ENCODE data around the gene DR1.
"Not testable (repeated sequence)": the region's sequence is repeated elsewhere in the genome, so short reads cannot be mapped to it uniquely, and the experiment has no call there.

DR1 gene

DNA sequence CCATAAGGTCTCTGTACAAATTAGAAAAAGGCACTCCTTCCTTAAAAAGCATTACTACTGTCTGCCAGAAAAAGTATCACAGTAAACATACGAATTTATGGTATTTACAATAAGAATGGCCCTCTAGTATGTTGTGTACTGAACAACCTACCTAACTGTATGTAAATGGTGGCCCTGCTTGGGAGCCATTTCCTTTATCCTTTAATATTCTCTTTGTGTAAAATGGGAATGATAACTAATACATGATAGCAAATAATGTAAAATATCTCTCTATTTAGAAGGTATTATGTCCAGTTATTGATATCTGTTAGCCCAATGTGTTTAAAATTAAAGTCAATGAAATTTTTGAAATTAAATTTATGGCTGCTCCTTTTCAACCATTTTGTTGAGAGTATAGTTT, 5.2 kb downstream of the DR1 start:
- peaks cover 11 to 21% of the 10 kb centered on the region in 2 donors for H3K36me3 ChIP-seq (ENCODE audit: control insufficient read depth in 1 of 2, insufficient read depth in 2 of 2, low read length in 2 of 2)
- no peak overlapping the region for H3K9ac ChIP-seq (ENCODE audit: low read depth in 1 of 2, low read length in 2 of 2)
- peaks cover 14 to 23% of the 10 kb centered on the region in 2 donors for H3K4me1 ChIP-seq (ENCODE audit: control insufficient read depth in 1 of 2, insufficient read depth in 2 of 2, low read length in 2 of 2)
- no peaks in the 10 kb centered on the region for H3K27me3 ChIP-seq (ENCODE audit: control insufficient read depth in 1 of 2, insufficient read depth in 2 of 2, low read length in 2 of 2)
- H3K9me3 ChIP-seq (ENCODE audit: control insufficient read depth in 1 of 2, low read length in 2 of 2): no peaks in the 10 kb centered on the region
- H3K27ac ChIP-seq (ENCODE audit: low read depth, low read length): no peak overlapping the region
- H3K4me3 ChIP-seq (ENCODE audit: low read depth in 1 of 2, low read length in 2 of 2): no peak overlapping the region

DNA sequence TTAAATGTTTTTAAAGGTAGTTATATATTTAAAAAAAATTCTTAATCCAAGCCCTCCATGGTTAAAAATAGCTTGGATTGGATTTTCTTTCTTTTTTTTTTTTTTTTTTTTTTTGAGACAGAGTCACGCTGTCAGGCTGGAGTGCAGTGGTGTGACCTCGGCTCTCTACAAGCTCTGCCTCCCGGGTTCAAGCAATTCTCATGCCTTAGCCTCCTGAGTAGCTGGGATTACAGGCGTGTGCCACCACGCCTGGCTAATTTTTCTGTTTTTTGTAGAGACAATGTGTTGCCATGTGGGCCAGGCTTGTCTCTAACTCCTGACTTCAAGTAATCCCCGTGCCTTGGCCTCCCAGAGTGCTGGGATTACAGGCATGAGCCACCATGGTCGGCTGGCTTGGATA, 5.6 kb downstream of the DR1 start:
- Histone ChIP-seq H3K36me3 (ENCODE audit: control insufficient read depth in 1 of 2, insufficient read depth in 2 of 2, low read length in 2 of 2) (peaks cover 11 to 26% of the 10 kb centered on the region in 2 donors), H3K4me1 (ENCODE audit: control insufficient read depth in 1 of 2, insufficient read depth in 2 of 2, low read length in 2 of 2) (peaks cover 14 to 23% of the 10 kb centered on the region in 2 donors)
- H3K27ac ChIP-seq (ENCODE audit: low read depth, low read length); H3K9me3 ChIP-seq (ENCODE audit: control insufficient read depth in 1 of 2, low read length in 2 of 2); H3K9ac ChIP-seq (ENCODE audit: low read depth in 1 of 2, low read length in 2 of 2); H3K4me3 ChIP-seq (ENCODE audit: low read depth in 1 of 2, low read length in 2 of 2); H3K27me3 ChIP-seq (ENCODE audit: control insufficient read depth in 1 of 2, insufficient read depth in 2 of 2, low read length in 2 of 2): not testable (repeated sequence)

DNA sequence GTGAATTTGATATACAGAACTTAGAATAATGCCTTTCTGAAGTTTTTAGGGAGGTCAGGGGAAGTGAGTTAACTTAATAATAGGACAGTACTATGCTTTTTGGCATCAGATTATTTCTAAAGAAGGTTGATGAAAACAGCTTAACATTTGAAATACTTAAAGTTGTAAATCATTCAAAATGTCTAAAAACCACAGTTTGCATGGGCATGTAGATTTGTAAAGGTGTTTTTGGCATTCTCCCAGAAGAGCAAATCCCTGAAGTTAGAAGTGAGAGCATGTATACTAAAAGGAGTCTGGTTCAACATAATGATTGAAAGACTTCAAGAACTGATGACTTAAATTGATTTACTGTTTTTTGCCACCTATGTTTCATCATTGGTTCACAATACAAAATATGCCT, 6.7 kb downstream of the DR1 start:
- Histone ChIP-seq H3K27me3 (ENCODE audit: control insufficient read depth in 1 of 2, insufficient read depth in 2 of 2, low read length in 2 of 2) (no peaks in the 10 kb centered on the region), H3K27ac (ENCODE audit: low read depth, low read length) (no peak overlapping the region), H3K9ac (ENCODE audit: low read depth in 1 of 2, low read length in 2 of 2) (no peak overlapping the region), H3K36me3 (ENCODE audit: control insufficient read depth in 1 of 2, insufficient read depth in 2 of 2, low read length in 2 of 2) (peaks cover 11 to 27% of the 10 kb centered on the region in 2 donors), H3K4me1 (ENCODE audit: control insufficient read depth in 1 of 2, insufficient read depth in 2 of 2, low read length in 2 of 2) (peaks cover 14 to 23% of the 10 kb centered on the region in 2 donors), H3K4me3 (ENCODE audit: low read depth in 1 of 2, low read length in 2 of 2) (no peak overlapping the region), H3K9me3 (ENCODE audit: control insufficient read depth in 1 of 2, low read length in 2 of 2) (no peaks in the 10 kb centered on the region)

DNA sequence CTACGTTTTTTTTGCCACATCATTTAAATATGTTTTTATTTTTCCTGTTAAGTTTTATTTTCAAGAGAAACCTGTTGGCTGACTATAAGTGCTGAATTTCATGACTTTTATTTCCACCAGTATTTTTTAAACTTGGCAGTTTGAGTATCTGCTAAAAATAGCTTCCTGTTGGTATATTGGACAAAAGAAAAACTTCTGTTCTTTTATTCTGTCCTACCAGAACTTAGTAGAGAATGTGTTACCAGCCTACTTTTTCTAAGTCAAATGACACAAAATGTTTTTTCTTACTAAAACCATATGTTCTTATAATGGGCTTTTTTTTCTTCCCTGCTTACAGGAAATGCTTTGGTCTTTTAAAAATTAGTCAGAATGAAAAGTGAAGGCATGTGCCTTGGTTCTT, 7.6 kb downstream of the DR1 start:
- H3K9ac ChIP-seq (ENCODE audit: low read depth in 1 of 2, low read length in 2 of 2): no peak overlapping the region
- no peak overlapping the region for H3K27ac ChIP-seq (ENCODE audit: low read depth, low read length)
- no peaks in the 10 kb centered on the region for H3K9me3 ChIP-seq (ENCODE audit: control insufficient read depth in 1 of 2, low read length in 2 of 2)
- no peaks in the 10 kb centered on the region for H3K27me3 ChIP-seq (ENCODE audit: control insufficient read depth in 1 of 2, insufficient read depth in 2 of 2, low read length in 2 of 2)
- no peak overlapping the region for H3K4me3 ChIP-seq (ENCODE audit: low read depth in 1 of 2, low read length in 2 of 2)
- peaks cover 19 to 23% of the 10 kb centered on the region in 2 donors for H3K4me1 ChIP-seq (ENCODE audit: control insufficient read depth in 1 of 2, insufficient read depth in 2 of 2, low read length in 2 of 2)
- peaks cover 12 to 35% of the 10 kb centered on the region in 2 donors for H3K36me3 ChIP-seq (ENCODE audit: control insufficient read depth in 1 of 2, insufficient read depth in 2 of 2, low read length in 2 of 2)

- Histone ChIP-seq H3K36me3 (ENCODE audit: control insufficient read depth in 1 of 2, insufficient read depth in 2 of 2, low read length in 2 of 2) (peaks cover 17 to 45% of the 10 kb centered on the region in 2 donors), H3K9me3 (ENCODE audit: control insufficient read depth in 1 of 2, low read length in 2 of 2) (no peaks in the 10 kb centered on the region), H3K27ac (ENCODE audit: low read depth, low read length) (no peak overlapping the region), H3K27me3 (ENCODE audit: control insufficient read depth in 1 of 2, insufficient read depth in 2 of 2, low read length in 2 of 2) (no peaks in the 10 kb centered on the region), H3K9ac (ENCODE audit: low read depth in 1 of 2, low read length in 2 of 2) (no peak overlapping the region), H3K4me3 (ENCODE audit: low read depth in 1 of 2, low read length in 2 of 2) (no peak overlapping the region), H3K4me1 (ENCODE audit: control insufficient read depth in 1 of 2, insufficient read depth in 2 of 2, low read length in 2 of 2) (peaks cover 12 to 23% of the 10 kb centered on the region in 2 donors)
Measured at GRCh38 chr1:93354749-93355148, 9.0 kb downstream of the DR1 start.

- Histone ChIP-seq H3K27ac (ENCODE audit: low read depth, low read length) (no peak overlapping the region), H3K9me3 (ENCODE audit: control insufficient read depth in 1 of 2, low read length in 2 of 2) (no peaks in the 10 kb centered on the region), H3K4me3 (ENCODE audit: low read depth in 1 of 2, low read length in 2 of 2) (no peak overlapping the region), H3K4me1 (ENCODE audit: control insufficient read depth in 1 of 2, insufficient read depth in 2 of 2, low read length in 2 of 2) (peaks cover 6 to 20% of the 10 kb centered on the region in 2 donors), H3K27me3 (ENCODE audit: control insufficient read depth in 1 of 2, insufficient read depth in 2 of 2, low read length in 2 of 2) (no peaks in the 10 kb centered on the region), H3K36me3 (ENCODE audit: control insufficient read depth in 1 of 2, insufficient read depth in 2 of 2, low read length in 2 of 2) (peaks cover 17 to 42% of the 10 kb centered on the region in 2 donors), H3K9ac (ENCODE audit: low read depth in 1 of 2, low read length in 2 of 2) (no peak overlapping the region)
Measured at GRCh38 chr1:93357242-93357641, 11.5 kb downstream of the DR1 start.

DNA sequence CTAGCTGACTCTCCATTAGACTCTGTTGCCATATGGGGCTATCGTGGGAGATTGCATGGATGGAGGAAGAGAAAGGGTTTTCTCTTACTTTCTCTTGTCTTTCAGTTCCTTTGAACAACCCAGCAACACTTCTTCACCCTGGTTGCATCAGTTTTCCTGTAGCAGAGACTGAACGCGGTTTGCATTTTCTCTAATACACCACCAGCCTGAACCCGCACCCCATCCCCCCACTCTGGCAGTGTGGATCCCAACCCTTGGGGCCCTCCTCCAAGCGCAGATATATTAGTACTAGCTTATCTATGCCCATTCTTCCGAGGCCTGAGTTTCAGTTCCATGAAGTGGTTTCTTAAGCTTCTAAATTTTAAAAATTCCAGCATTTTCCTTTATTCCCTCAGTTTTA, 12.6 kb downstream of the DR1 start:
- Histone ChIP-seq H3K4me3 (ENCODE audit: low read depth in 1 of 2, low read length in 2 of 2) (no peak overlapping the region), H3K9ac (ENCODE audit: low read depth in 1 of 2, low read length in 2 of 2) (no peak overlapping the region), H3K36me3 (ENCODE audit: control insufficient read depth in 1 of 2, insufficient read depth in 2 of 2, low read length in 2 of 2) (peaks cover 17 to 43% of the 10 kb centered on the region in 2 donors), H3K27me3 (ENCODE audit: control insufficient read depth in 1 of 2, insufficient read depth in 2 of 2, low read length in 2 of 2) (no peaks in the 10 kb centered on the region), H3K9me3 (ENCODE audit: control insufficient read depth in 1 of 2, low read length in 2 of 2) (no peaks in the 10 kb centered on the region), H3K27ac (ENCODE audit: low read depth, low read length) (no peak overlapping the region), H3K4me1 (ENCODE audit: control insufficient read depth in 1 of 2, insufficient read depth in 2 of 2, low read length in 2 of 2) (peaks cover 12 to 25% of the 10 kb centered on the region in 2 donors)

- Histone ChIP-seq H3K27me3 (ENCODE audit: control insufficient read depth in 1 of 2, insufficient read depth in 2 of 2, low read length in 2 of 2) (no peaks in the 10 kb centered on the region), H3K4me3 (ENCODE audit: low read depth in 1 of 2, low read length in 2 of 2) (no peak overlapping the region), H3K4me1 (ENCODE audit: control insufficient read depth in 1 of 2, insufficient read depth in 2 of 2, low read length in 2 of 2) (peaks cover 16 to 29% of the 10 kb centered on the region in 2 donors), H3K9ac (ENCODE audit: low read depth in 1 of 2, low read length in 2 of 2) (no peak overlapping the region), H3K9me3 (ENCODE audit: control insufficient read depth in 1 of 2, low read length in 2 of 2) (no peaks in the 10 kb centered on the region), H3K27ac (ENCODE audit: low read depth, low read length) (no peak overlapping the region), H3K36me3 (ENCODE audit: control insufficient read depth in 1 of 2, insufficient read depth in 2 of 2, low read length in 2 of 2) (peaks cover 16 to 36% of the 10 kb centered on the region in 2 donors)
Measured at GRCh38 chr1:93360111-93360510, 14.4 kb downstream of the DR1 start.

- Histone ChIP-seq H3K36me3 (ENCODE audit: control insufficient read depth in 1 of 2, insufficient read depth in 2 of 2, low read length in 2 of 2) (peaks cover 11 to 35% of the 10 kb centered on the region in 2 donors), H3K9ac (ENCODE audit: low read depth in 1 of 2, low read length in 2 of 2) (no peak overlapping the region), H3K27ac (ENCODE audit: low read depth, low read length) (no peak overlapping the region), H3K4me3 (ENCODE audit: low read depth in 1 of 2, low read length in 2 of 2) (no peak overlapping the region), H3K4me1 (ENCODE audit: control insufficient read depth in 1 of 2, insufficient read depth in 2 of 2, low read length in 2 of 2) (peaks cover 16 to 29% of the 10 kb centered on the region in 2 donors), H3K9me3 (ENCODE audit: control insufficient read depth in 1 of 2, low read length in 2 of 2) (no peaks in the 10 kb centered on the region), H3K27me3 (ENCODE audit: control insufficient read depth in 1 of 2, insufficient read depth in 2 of 2, low read length in 2 of 2) (no peaks in the 10 kb centered on the region)
Measured at GRCh38 chr1:93362237-93362636, 16.5 kb downstream of the DR1 start.

DNA sequence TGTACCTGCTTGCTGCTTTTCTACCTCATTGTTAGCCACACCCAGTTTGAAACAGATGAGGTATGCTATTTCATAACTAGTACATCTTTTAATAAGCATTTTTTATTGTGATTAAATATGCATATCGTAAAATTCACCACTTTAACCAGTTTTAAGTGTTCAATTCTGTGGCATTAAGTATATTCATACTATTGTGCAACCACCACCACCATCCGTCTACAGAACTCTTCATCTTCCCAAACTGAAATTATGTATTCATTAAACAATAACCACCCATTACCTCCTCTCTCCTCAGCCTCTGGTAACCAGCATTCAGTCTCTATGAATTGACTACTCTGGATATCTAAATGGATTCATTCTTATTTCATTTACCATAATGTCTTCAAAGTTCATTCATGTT, 20.1 kb downstream of the DR1 start:
- Histone ChIP-seq H3K4me3 (ENCODE audit: low read depth in 1 of 2, low read length in 2 of 2) (no peak overlapping the region), H3K27ac (ENCODE audit: low read depth, low read length) (no peak overlapping the region), H3K36me3 (ENCODE audit: control insufficient read depth in 1 of 2, insufficient read depth in 2 of 2, low read length in 2 of 2) (peaks cover 4 to 29% of the 10 kb centered on the region in 2 donors), H3K4me1 (ENCODE audit: control insufficient read depth in 1 of 2, insufficient read depth in 2 of 2, low read length in 2 of 2) (peaks cover 13 to 16% of the 10 kb centered on the region in 2 donors), H3K9ac (ENCODE audit: low read depth in 1 of 2, low read length in 2 of 2) (no peak overlapping the region), H3K9me3 (ENCODE audit: control insufficient read depth in 1 of 2, low read length in 2 of 2) (no peaks in the 10 kb centered on the region), H3K27me3 (ENCODE audit: control insufficient read depth in 1 of 2, insufficient read depth in 2 of 2, low read length in 2 of 2) (no peaks in the 10 kb centered on the region)

- no peak overlapping the region for H3K4me3 ChIP-seq (ENCODE audit: low read depth in 1 of 2, low read length in 2 of 2)
- H3K36me3 ChIP-seq (ENCODE audit: control insufficient read depth in 1 of 2, insufficient read depth in 2 of 2, low read length in 2 of 2): peaks cover 0 to 25% of the 10 kb centered on the region in 2 donors
- no peaks in the 10 kb centered on the region for H3K4me1 ChIP-seq (ENCODE audit: control insufficient read depth in 1 of 2, insufficient read depth in 2 of 2, low read length in 2 of 2)
- H3K27ac ChIP-seq (ENCODE audit: low read depth, low read length): no peak overlapping the region
- no peaks in the 10 kb centered on the region for H3K27me3 ChIP-seq (ENCODE audit: control insufficient read depth in 1 of 2, insufficient read depth in 2 of 2, low read length in 2 of 2)
- no peak overlapping the region for H3K9ac ChIP-seq (ENCODE audit: low read depth in 1 of 2, low read length in 2 of 2)
- no peaks in the 10 kb centered on the region for H3K9me3 ChIP-seq (ENCODE audit: control insufficient read depth in 1 of 2, low read length in 2 of 2)
Measured at GRCh38 chr1:93369734-93370133, 24.0 kb downstream of the DR1 start.

Data from duodenal mucosa (tissue), 2 donors.